ENCODE measurements around the gene KCNMA1. TPM values are rescaled to one million over a fixed set of nuclear protein-coding genes. Genes with fewer than 3 reads are reported as not detected.

Gene KCNMA1
- total RNA-seq, 1 experiment from 2014 or later = 0.49 TPM

DNA sequence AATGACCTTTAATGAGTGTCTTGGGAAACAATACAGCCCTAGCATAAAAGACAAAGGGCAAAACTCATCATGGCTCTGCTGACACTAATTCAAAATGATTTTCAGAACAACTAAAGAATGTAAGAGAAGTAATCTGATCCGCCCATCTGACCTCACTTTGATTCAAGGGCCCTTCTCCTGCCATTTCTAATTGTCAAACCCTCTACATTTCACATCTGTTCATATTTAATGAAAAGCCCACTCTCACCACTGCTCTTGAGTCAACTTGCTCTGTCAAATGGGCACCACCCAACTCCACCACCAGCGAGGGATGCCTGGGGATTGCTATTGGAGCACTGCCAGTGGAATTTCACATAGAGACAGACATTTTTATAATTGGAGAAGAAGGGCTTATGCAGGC is 639.2 kb downstream of the KCNMA1 start:
- no peaks in the 10 kb centered on the region for H3K9me2 ChIP-seq (ENCODE audit: insufficient read depth)
- H3K4me2 ChIP-seq (ENCODE audit: low read length) = no peak overlapping the region
- no peak overlapping the region for H3K27ac ChIP-seq (ENCODE audit: low read depth, low read length)
- no peaks in the 10 kb centered on the region for H3K36me3 ChIP-seq (ENCODE audit: control insufficient read depth in 1 of 2, insufficient read depth in 2 of 2, low read length in 2 of 2)
- no peak for ATAC-seq
- peaks cover 55% of the 10 kb centered on the region for H3K27me3 ChIP-seq (ENCODE audit: insufficient read depth, low read length)
- no peaks in the 10 kb centered on the region for H3K9me3 ChIP-seq (ENCODE audit: control insufficient read depth in 1 of 2, insufficient read depth in 1 of 2, low read depth in 1 of 2, low read length in 2 of 2)
- H3K79me2 ChIP-seq (ENCODE audit: insufficient read depth, low read length) = no peaks in the 10 kb centered on the region
- RAD21 ChIA-PET (ENCODE audit: low non-redundant PET in 1 of 2, low total read pairs in 2 of 2, uncharacterized antibody in 2 of 2, unreplicated experiment in 2 of 2) = no interaction called here
- intact Hi-C loops (cut with micrococcal nuclease) = no loop called here
- no peaks in the 10 kb centered on the region for H4K20me1 ChIP-seq (ENCODE audit: insufficient read depth)
- CTCF ChIA-PET = no interaction called here
- no TSS peak for BruUV-seq (replicated peaks)
- H3K4me1 ChIP-seq (ENCODE audit: control insufficient read depth in 1 of 2, insufficient read depth in 2 of 2, low read length in 2 of 2) = no peaks in the 10 kb centered on the region
- H3K9ac ChIP-seq (ENCODE audit: low read length) = no peak overlapping the region
- POLR2A ChIA-PET = no interaction called here
- no peak for TF ChIP-seq ELF1 (IDR thresholded peaks at IDR 0.05; ENCODE audit: borderline replicate concordance, low read depth)
- no peak for TF ChIP-seq POLR2A (IDR thresholded peaks at IDR 0.05; ENCODE audit: borderline replicate concordance, extremely low read depth, insufficient read depth, insufficient read length)
- no peak for TF ChIP-seq SIN3A (IDR thresholded peaks at IDR 0.05; ENCODE audit: low read depth)
- TF ChIP-seq, protein P1, sequence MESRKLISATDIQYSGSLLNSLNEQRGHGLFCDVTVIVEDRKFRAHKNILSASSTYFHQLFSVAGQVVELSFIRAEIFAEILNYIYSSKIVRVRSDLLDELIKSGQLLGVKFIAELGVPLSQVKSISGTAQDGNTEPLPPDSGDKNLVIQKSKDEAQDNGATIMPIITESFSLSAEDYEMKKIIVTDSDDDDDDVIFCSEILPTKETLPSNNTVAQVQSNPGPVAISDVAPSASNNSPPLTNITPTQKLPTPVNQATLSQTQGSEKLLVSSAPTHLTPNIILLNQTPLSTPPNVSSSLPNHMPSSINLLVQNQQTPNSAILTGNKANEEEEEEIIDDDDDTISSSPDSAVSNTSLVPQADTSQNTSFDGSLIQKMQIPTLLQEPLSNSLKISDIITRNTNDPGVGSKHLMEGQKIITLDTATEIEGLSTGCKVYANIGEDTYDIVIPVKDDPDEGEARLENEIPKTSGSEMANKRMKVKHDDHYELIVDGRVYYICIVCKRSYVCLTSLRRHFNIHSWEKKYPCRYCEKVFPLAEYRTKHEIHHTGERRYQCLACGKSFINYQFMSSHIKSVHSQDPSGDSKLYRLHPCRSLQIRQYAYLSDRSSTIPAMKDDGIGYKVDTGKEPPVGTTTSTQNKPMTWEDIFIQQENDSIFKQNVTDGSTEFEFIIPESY (IDR thresholded peaks at IDR 0.05; ENCODE audit: extremely low read depth, insufficient replicate concordance, low read length) = no peak
- TF ChIP-seq, protein P2, sequence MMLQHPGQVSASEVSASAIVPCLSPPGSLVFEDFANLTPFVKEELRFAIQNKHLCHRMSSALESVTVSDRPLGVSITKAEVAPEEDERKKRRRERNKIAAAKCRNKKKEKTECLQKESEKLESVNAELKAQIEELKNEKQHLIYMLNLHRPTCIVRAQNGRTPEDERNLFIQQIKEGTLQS (IDR thresholded peaks at IDR 0.05) = no peak
- TF ChIP-seq MAX (IDR thresholded peaks at IDR 0.05) = no peak
- no peak for TF ChIP-seq CBX3 (IDR thresholded peaks at IDR 0.05; ENCODE audit: low read depth)
- TF ChIP-seq FOSL1 (IDR thresholded peaks at IDR 0.05; ENCODE audit: low read depth) = no peak
- no peak overlapping the region for H2AFZ ChIP-seq (ENCODE audit: low read depth, low read length, poor library complexity, severe bottlenecking)
- H3K4me3 ChIP-seq (replicated peaks in 1 of 2; ENCODE audit: low read depth in 1 of 2, low read length in 2 of 2) = no peak overlapping the region
- no peak for DNase-seq (ENCODE audit: low read depth, low spot score)

GRCh38 chr10:76997631-76998030 is 640.0 kb downstream of the KCNMA1 start:
- no peak overlapping the region for H3K9ac ChIP-seq (ENCODE audit: low read length)
- H2AFZ ChIP-seq (ENCODE audit: low read depth, low read length, poor library complexity, severe bottlenecking) = no peak overlapping the region
- H3K9me2 ChIP-seq (ENCODE audit: insufficient read depth) = no peaks in the 10 kb centered on the region
- POLR2A ChIA-PET = no interaction called here
- no peaks in the 10 kb centered on the region for H3K4me1 ChIP-seq (ENCODE audit: control insufficient read depth in 1 of 2, insufficient read depth in 2 of 2, low read length in 2 of 2)
- DNase-seq (ENCODE audit: low read depth, low spot score) (no peak), ATAC-seq (no peak)
- TF ChIP-seq CBX3 (IDR thresholded peaks at IDR 0.05; ENCODE audit: low read depth) = no peak
- CTCF ChIA-PET = no interaction called here
- H3K79me2 ChIP-seq (ENCODE audit: insufficient read depth, low read length) = no peaks in the 10 kb centered on the region
- H4K20me1 ChIP-seq (ENCODE audit: insufficient read depth) = no peaks in the 10 kb centered on the region
- no peaks in the 10 kb centered on the region for H3K36me3 ChIP-seq (ENCODE audit: control insufficient read depth in 1 of 2, insufficient read depth in 2 of 2, low read length in 2 of 2)
- intact Hi-C loops (cut with micrococcal nuclease) = no loop called here
- no peak overlapping the region for H3K4me2 ChIP-seq (ENCODE audit: low read length)
- no peak overlapping the region for H3K27ac ChIP-seq (ENCODE audit: low read depth, low read length)
- H3K27me3 ChIP-seq (ENCODE audit: insufficient read depth, low read length) = peaks cover 52% of the 10 kb centered on the region
- H3K9me3 ChIP-seq (ENCODE audit: control insufficient read depth in 1 of 2, insufficient read depth in 1 of 2, low read depth in 1 of 2, low read length in 2 of 2) = no peaks in the 10 kb centered on the region
- H3K4me3 ChIP-seq (replicated peaks in 1 of 2; ENCODE audit: low read depth in 1 of 2, low read length in 2 of 2) = no peak overlapping the region
- RAD21 ChIA-PET (ENCODE audit: low non-redundant PET in 1 of 2, low total read pairs in 2 of 2, uncharacterized antibody in 2 of 2, unreplicated experiment in 2 of 2) = no interaction called here
- no TSS peak for BruUV-seq (replicated peaks)

All from HCT116 (cell line).